ENCODE measurements around the gene CLN6.
"Not testable (repeated sequence)": the region's sequence is repeated elsewhere in the genome, so short reads cannot be mapped to it uniquely, and the experiment has no call there.

The CLN6 gene

GRCh38 chr15:68230157-68231100, 901 bp upstream of the CLN6 start:
- peak; percentile 5 for TF ChIP-seq CTCF (IDR thresholded peaks at IDR 0.05; ENCODE audit: borderline replicate concordance, control extremely low read depth, extremely low read depth, insufficient read depth, missing control alignments)
- in situ Hi-C loops (cut with MboI; ENCODE audit: low sequenced_read_pairs, unreplicated experiment) = no loop called here
- DNase-seq (ENCODE audit: low spot score) = no peak

- in situ Hi-C loops (cut with MboI; ENCODE audit: low sequenced_read_pairs, unreplicated experiment) = no loop called here
- DNase-seq (ENCODE audit: low spot score) = no peak
- no peak for TF ChIP-seq CTCF (IDR thresholded peaks at IDR 0.05; ENCODE audit: borderline replicate concordance, control extremely low read depth, extremely low read depth, insufficient read depth, missing control alignments)
Observed at GRCh38 chr15:68228971-68229385, 550 bp downstream of the CLN6 start.

GRCh38 chr15:68228143-68228970, 1.2 kb downstream of the CLN6 start:
- no peak for TF ChIP-seq CTCF (IDR thresholded peaks at IDR 0.05; ENCODE audit: borderline replicate concordance, control extremely low read depth, extremely low read depth, insufficient read depth, missing control alignments)
- in situ Hi-C loops (cut with MboI; ENCODE audit: low sequenced_read_pairs, unreplicated experiment) = no loop called here
- DNase-seq (ENCODE audit: low spot score) = no peak

- no peak for TF ChIP-seq CTCF (IDR thresholded peaks at IDR 0.05; ENCODE audit: borderline replicate concordance, control extremely low read depth, extremely low read depth, insufficient read depth, missing control alignments)
- in situ Hi-C loops (cut with MboI; ENCODE audit: low sequenced_read_pairs, unreplicated experiment) = no loop called here
- DNase-seq (ENCODE audit: low spot score) = no peak
Observed at GRCh38 chr15:68227643-68228142, 1.8 kb downstream of the CLN6 start.

GRCh38 chr15:68225442-68225841, 4.1 kb downstream of the CLN6 start:
- in situ Hi-C loops (cut with MboI; ENCODE audit: low sequenced_read_pairs, unreplicated experiment); DNase-seq (ENCODE audit: low spot score): not testable (repeated sequence)

GRCh38 chr15:68224546-68225250, 4.8 kb downstream of the CLN6 start:
- in situ Hi-C loops (cut with MboI; ENCODE audit: low sequenced_read_pairs, unreplicated experiment) = no loop called here
- peak; percentile 55 for DNase-seq (ENCODE audit: low spot score)
- no peak for TF ChIP-seq CTCF (IDR thresholded peaks at IDR 0.05; ENCODE audit: borderline replicate concordance, control extremely low read depth, extremely low read depth, insufficient read depth, missing control alignments)

Data from GM13976 (cell line).